OCI-LY1 (cell line): ENCODE results near the gene CEP112.

Experiments
- H2AFZ ChIP-seq: fragments of 200-600 bp; sonication (generic), shearing (Covaris generic); 2 replicates; pipeline ENCODE4 v1.6.0; 2014; ENCODE audit warnings: antibody characterized with exemption, mild to moderate bottlenecking, low read length
- H3F3A ChIP-seq: fragments of 200-600 bp; sonication (generic), shearing (Covaris generic); 2 replicates; pipeline ENCODE4 v1.6.0; 2014; ENCODE audit warnings: mild to moderate bottlenecking, antibody characterized with exemption, low read length, moderate library complexity; ENCODE audit not compliant: insufficient read depth
- H3K27ac ChIP-seq: fragments of 200-600 bp; sonication (generic); 2 replicates; pipeline ENCODE4 v1.5.1; 2014; ENCODE audit warnings: low read length, mixed run types, mild to moderate bottlenecking, low read depth; ENCODE audit not compliant: poor library complexity, severe bottlenecking
- H3K27me3 ChIP-seq: fragments of 200-600 bp; sonication (generic); 2 replicates; pipeline ENCODE4 v1.6.0; 2014; ENCODE audit warnings: antibody characterized with exemption, mild to moderate bottlenecking, low read length, moderate library complexity; ENCODE audit not compliant: insufficient read depth
- H3K36me3 ChIP-seq: fragments of 200-600 bp; sonication (generic); 2 replicates; pipeline ENCODE4 v1.6.1; 2014; ENCODE audit warnings: mild to moderate bottlenecking, antibody characterized with exemption, low read length, moderate library complexity, mixed read lengths; ENCODE audit not compliant: insufficient read depth
- H3K4me1 ChIP-seq: fragments of 200-600 bp; sonication (generic); 2 replicates; pipeline ENCODE4 v1.5.1; 2014; ENCODE audit warnings: mild to moderate bottlenecking, low read length, moderate library complexity; ENCODE audit not compliant: insufficient read depth, severe bottlenecking
- H3K4me2 ChIP-seq: fragments of 200-600 bp; sonication (generic), shearing (Covaris generic); 2 replicates; pipeline ENCODE4 v1.6.1; 2014; ENCODE audit warnings: low read length
- H3K4me3 ChIP-seq: fragments of 200-600 bp; sonication (generic); 2 replicates; pipeline ENCODE4 v1.5.1; 2014; ENCODE audit warnings: low read length, low read depth, mild to moderate bottlenecking, mixed read lengths; ENCODE audit not compliant: poor library complexity, severe bottlenecking
- H3K79me2 ChIP-seq: fragments of 200-600 bp; shearing (Covaris generic); 2 replicates; pipeline ENCODE4 v1.6.1; 2016; ENCODE audit warnings: mixed run types, low read length, mixed read lengths; ENCODE audit not compliant: insufficient read depth
- H3K9ac ChIP-seq: fragments of 200-600 bp; sonication (generic), shearing (Covaris generic); 2 replicates; pipeline ENCODE4 v1.6.1; 2014; ENCODE audit warnings: mild to moderate bottlenecking, low read length, mixed read lengths
- H3K9me2 ChIP-seq: fragments of 200-600 bp; sonication (generic), shearing (Covaris generic); 2 replicates; pipeline ENCODE4 v1.6.1; 2014; ENCODE audit warnings: low read depth, mild to moderate bottlenecking, low read length, mixed read lengths
- H3K9me3 ChIP-seq: fragments of 200-600 bp; shearing (Covaris generic); 2 replicates; pipeline ENCODE4 v1.6.1; 2014; ENCODE audit warnings: low read length, mixed read lengths
- H4K20me1 ChIP-seq: fragments of 200-600 bp; sonication (generic), shearing (Covaris generic); 2 replicates; pipeline ENCODE4 v1.6.0; 2016; ENCODE audit warnings: mild to moderate bottlenecking, low read length; ENCODE audit not compliant: insufficient read depth
- EZH2 ChIP-seq: fragments of 200-600 bp; sonication (generic), shearing (Covaris generic); IDR thresholded peaks from 2 replicates; pipeline ENCODE4 v1.8.0; 2017; ENCODE audit warnings: borderline replicate concordance, mixed run types, mild to moderate bottlenecking, antibody characterized with exemption, low read length, moderate library complexity, mixed read lengths
- TF ChIP-seq, protein P1 (sequence below): fragments of 200-600 bp; sonication (generic), shearing (Covaris generic); IDR thresholded peaks from 2 replicates; pipeline ENCODE4 v1.5.1; 2017; ENCODE audit warnings: mild to moderate bottlenecking, antibody characterized with exemption, low read length, moderate library complexity, mixed read lengths

Gene CEP112

DNA sequence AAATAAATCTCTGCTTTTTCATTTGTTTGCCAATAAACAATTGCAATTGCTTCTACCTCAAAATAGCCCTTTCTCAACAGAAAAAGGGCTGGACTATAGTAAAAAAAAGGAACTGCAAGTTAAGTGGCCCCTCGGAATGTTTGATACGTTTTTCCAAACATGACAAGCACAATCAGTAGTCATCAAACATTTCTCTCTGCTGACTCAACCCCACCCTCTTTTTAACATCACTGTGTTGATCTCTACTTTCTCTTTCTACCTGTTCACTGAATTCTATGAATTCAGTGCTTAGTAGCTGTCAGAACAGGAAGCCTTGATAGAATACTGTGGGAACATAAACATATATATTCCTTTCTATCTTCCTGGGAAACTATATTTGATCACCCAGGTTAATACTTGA, 514.0 kb downstream of the CEP112 start:
- H3K27me3 ChIP-seq, result no peaks in the 10 kb centered on the region
- H3K4me1 ChIP-seq, result no peaks in the 10 kb centered on the region
- no peak overlapping the region for H3K4me2 ChIP-seq
- no peaks in the 10 kb centered on the region for H3K36me3 ChIP-seq
- H3K9me3 ChIP-seq, result no peaks in the 10 kb centered on the region
- H3K79me2 ChIP-seq, result no peaks in the 10 kb centered on the region
- H2AFZ ChIP-seq, result no peak overlapping the region
- H3K9ac ChIP-seq, result no peak overlapping the region
- H3K9me2 ChIP-seq, result no peaks in the 10 kb centered on the region
- no peak for TF ChIP-seq EZH2
- TF ChIP-seq, protein P1, sequence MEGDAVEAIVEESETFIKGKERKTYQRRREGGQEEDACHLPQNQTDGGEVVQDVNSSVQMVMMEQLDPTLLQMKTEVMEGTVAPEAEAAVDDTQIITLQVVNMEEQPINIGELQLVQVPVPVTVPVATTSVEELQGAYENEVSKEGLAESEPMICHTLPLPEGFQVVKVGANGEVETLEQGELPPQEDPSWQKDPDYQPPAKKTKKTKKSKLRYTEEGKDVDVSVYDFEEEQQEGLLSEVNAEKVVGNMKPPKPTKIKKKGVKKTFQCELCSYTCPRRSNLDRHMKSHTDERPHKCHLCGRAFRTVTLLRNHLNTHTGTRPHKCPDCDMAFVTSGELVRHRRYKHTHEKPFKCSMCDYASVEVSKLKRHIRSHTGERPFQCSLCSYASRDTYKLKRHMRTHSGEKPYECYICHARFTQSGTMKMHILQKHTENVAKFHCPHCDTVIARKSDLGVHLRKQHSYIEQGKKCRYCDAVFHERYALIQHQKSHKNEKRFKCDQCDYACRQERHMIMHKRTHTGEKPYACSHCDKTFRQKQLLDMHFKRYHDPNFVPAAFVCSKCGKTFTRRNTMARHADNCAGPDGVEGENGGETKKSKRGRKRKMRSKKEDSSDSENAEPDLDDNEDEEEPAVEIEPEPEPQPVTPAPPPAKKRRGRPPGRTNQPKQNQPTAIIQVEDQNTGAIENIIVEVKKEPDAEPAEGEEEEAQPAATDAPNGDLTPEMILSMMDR, result no peak
- H3K4me3 ChIP-seq, result no peak overlapping the region
- no peaks in the 10 kb centered on the region for H3F3A ChIP-seq
- no peaks in the 10 kb centered on the region for H4K20me1 ChIP-seq
- H3K27ac ChIP-seq, result no peak overlapping the region

DNA sequence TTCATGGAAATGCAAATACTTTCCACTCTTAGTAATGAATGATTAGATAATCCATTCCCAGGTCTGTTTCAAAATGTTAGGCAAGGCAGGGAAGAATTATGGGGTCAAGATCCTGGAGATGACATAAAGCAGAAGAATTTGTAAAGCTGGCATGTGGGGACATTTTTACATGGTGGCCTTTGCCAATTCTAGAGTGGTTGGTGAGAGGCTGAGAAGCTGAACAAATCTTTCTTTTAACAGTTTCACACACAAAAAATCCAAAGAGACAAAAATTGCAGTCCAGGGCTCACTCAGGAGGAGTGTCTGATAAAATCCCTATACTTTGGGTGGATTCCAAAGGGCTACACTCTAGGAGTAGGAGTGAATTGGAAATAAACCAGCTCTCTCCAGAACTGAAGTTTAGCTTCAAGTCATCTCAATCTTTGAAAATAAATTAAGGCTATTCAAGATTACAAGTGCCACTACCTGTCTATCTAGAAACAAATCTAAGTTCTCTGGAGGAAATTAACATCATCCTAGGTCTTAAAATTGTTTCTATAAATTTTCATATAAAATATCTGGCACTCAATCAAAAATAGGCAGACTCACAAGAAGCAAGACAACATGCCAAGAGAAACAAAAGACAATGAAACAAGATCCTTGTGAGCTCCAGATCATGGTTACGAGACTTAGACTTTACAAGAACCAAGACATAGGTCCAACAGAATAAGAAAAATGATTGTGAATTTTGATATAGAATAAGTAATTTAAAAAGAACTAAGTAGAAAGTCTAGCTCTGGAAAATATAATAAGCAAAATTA, 517.5 kb downstream of the CEP112 start:
- Histone ChIP-seq H4K20me1 (no peaks in the 10 kb centered on the region), H3K9me3 (no peaks in the 10 kb centered on the region), H3K9me2 (no peaks in the 10 kb centered on the region), H3K4me3 (no peak overlapping the region), H3K79me2 (no peaks in the 10 kb centered on the region), H3K27me3 (no peaks in the 10 kb centered on the region), H2AFZ (no peak overlapping the region), H3K4me2 (no peak overlapping the region), H3K9ac (no peak overlapping the region), H3K27ac (no peak overlapping the region), H3F3A (no peaks in the 10 kb centered on the region), H3K4me1 (no peaks in the 10 kb centered on the region), H3K36me3 (no peaks in the 10 kb centered on the region)
- TF ChIP-seq, protein P1, result no peak
- TF ChIP-seq EZH2, result no peak

DNA sequence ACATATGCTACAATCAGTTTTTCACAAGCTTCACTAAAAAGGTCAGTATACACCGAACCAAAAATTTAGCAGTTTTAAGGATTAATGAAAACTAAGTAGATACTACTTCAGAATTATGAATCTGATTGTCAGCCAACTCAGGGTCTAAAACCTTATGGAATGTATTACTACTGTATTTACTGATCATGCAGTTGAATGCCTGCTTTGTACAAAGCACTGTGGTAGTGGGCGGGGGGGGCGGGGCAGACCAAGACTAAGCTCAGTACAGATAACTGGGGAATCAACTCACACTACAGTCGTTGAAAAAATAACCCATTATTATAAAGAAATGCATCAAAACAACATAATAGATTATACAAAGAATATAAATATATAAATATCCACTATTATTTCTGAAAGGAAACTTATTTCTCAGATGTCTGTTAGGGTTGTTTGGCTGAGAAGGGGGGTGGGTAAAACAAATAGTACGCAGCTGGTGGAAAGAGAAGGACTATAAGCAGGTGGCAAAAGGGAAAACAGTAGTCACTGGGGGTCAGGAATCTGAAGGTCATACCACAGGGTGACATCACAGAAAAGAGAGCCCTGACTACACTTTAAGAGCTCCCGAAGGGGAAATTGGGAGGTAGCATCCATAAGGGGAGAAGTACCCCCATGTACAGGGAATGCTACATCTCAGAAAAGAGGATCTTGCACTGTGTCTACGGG, 521.1 kb downstream of the CEP112 start:
- H3K4me1 ChIP-seq, result no peaks in the 10 kb centered on the region
- H3K79me2 ChIP-seq, result no peaks in the 10 kb centered on the region
- H3F3A ChIP-seq, result no peaks in the 10 kb centered on the region
- TF ChIP-seq EZH2, result no peak
- TF ChIP-seq, protein P1, result no peak
- no peak overlapping the region for H2AFZ ChIP-seq
- H3K4me3 ChIP-seq, result no peak overlapping the region
- no peaks in the 10 kb centered on the region for H4K20me1 ChIP-seq
- no peaks in the 10 kb centered on the region for H3K9me2 ChIP-seq
- no peaks in the 10 kb centered on the region for H3K9me3 ChIP-seq
- no peak overlapping the region for H3K9ac ChIP-seq
- no peaks in the 10 kb centered on the region for H3K36me3 ChIP-seq
- no peaks in the 10 kb centered on the region for H3K27me3 ChIP-seq
- no peak overlapping the region for H3K27ac ChIP-seq
- H3K4me2 ChIP-seq, result no peak overlapping the region
